ENCODE results near the gene JAKMIP2. TPM values are rescaled to one million over a fixed set of nuclear protein-coding genes. Genes with fewer than 3 reads are reported as not detected.

The JAKMIP2 gene
- total RNA-seq, 4 donors from 2014 or later, result 0.09 to 2.9 (median 0.18) TPM; not detected in 1

- intact Hi-C loops (cut with DNase I), result no loop called here
- DNase-seq, result no peak
- no peaks in the 10 kb centered on the region for H3K9me3 ChIP-seq
- H3K4me1 ChIP-seq, result no peaks in the 10 kb centered on the region
- WGBS, 2 donors, result 55 to 63% methylated on average over 3 of the region's 3 CpGs
- H3K4me3 ChIP-seq, result no peak overlapping the region
- TF ChIP-seq CTCF (IDR thresholded peaks at IDR 0.05), result no peak
- TF ChIP-seq POLR2A (IDR thresholded peaks at IDR 0.05), result no peak
- H3K27me3 ChIP-seq, result no peaks in the 10 kb centered on the region
- no peak overlapping the region for H3K27ac ChIP-seq
- no peaks in the 10 kb centered on the region for H3K36me3 ChIP-seq
Observed at GRCh38 chr5:147746986-147747385, 35.5 kb downstream of the JAKMIP2 start.

- no peak overlapping the region for H3K4me3 ChIP-seq
- intact Hi-C loops (cut with DNase I), result no loop called here
Observed at GRCh38 chr5:147743678-147744374, 38.7 kb downstream of the JAKMIP2 start.

GRCh38 chr5:147743012-147743411 is 39.5 kb downstream of the JAKMIP2 start:
- 74 to 75% methylated on average over 2 of the region's 2 CpGs for WGBS, 2 donors
- Histone ChIP-seq H3K27me3 (no peaks in the 10 kb centered on the region), H3K9me3 (no peaks in the 10 kb centered on the region), H3K36me3 (no peaks in the 10 kb centered on the region), H3K27ac (no peak overlapping the region), H3K4me1 (no peaks in the 10 kb centered on the region), H3K4me3 (no peak overlapping the region)
- no peak for TF ChIP-seq POLR2A (IDR thresholded peaks at IDR 0.05)
- TF ChIP-seq CTCF (IDR thresholded peaks at IDR 0.05), result no peak
- intact Hi-C loops (cut with DNase I), result no loop called here
- DNase-seq, result no peak

More at GRCh38 chr5:147743678-147744374, 38.7 kb downstream of the JAKMIP2 start:
- 27 to 44% methylated on average over 1 of the region's 1 CpG for WGBS, 2 donors
- no peaks in the 10 kb centered on the region for H3K27me3 ChIP-seq
- DNase-seq, result no peak
- TF ChIP-seq POLR2A (IDR thresholded peaks at IDR 0.05), result no peak
- TF ChIP-seq CTCF (IDR thresholded peaks at IDR 0.05), result no peak
- no peaks in the 10 kb centered on the region for H3K36me3 ChIP-seq
- no peaks in the 10 kb centered on the region for H3K4me1 ChIP-seq
- no peak overlapping the region for H3K27ac ChIP-seq
- H3K9me3 ChIP-seq, result no peaks in the 10 kb centered on the region

GRCh38 chr5:147742151-147742550 is 40.4 kb downstream of the JAKMIP2 start:
- Histone ChIP-seq H3K4me3 (no peak overlapping the region), H3K27me3 (no peaks in the 10 kb centered on the region), H3K36me3 (no peaks in the 10 kb centered on the region), H3K27ac (no peak overlapping the region), H3K9me3 (no peaks in the 10 kb centered on the region), H3K4me1 (no peaks in the 10 kb centered on the region)
- intact Hi-C loops (cut with DNase I), result no loop called here
- DNase-seq, result no peak
- TF ChIP-seq POLR2A (IDR thresholded peaks at IDR 0.05) (no peak), CTCF (IDR thresholded peaks at IDR 0.05) (no peak)
- 50 to 55% methylated on average over 4 of the region's 4 CpGs for WGBS, 2 donors

GRCh38 chr5:147740864-147741263 is 41.7 kb downstream of the JAKMIP2 start:
- H3K4me1 ChIP-seq, result no peaks in the 10 kb centered on the region
- WGBS, 2 donors, result 92 to 96% methylated on average over 4 of the region's 4 CpGs
- H3K9me3 ChIP-seq, result no peaks in the 10 kb centered on the region
- H3K27ac ChIP-seq, result no peak overlapping the region
- no peak for TF ChIP-seq POLR2A (IDR thresholded peaks at IDR 0.05)
- no peak for TF ChIP-seq CTCF (IDR thresholded peaks at IDR 0.05)
- no peaks in the 10 kb centered on the region for H3K36me3 ChIP-seq
- no peak for DNase-seq
- intact Hi-C loops (cut with DNase I), result no loop called here
- no peak overlapping the region for H3K4me3 ChIP-seq
- no peaks in the 10 kb centered on the region for H3K27me3 ChIP-seq
